ENCODE results near the gene SND1.

SND1 gene

GRCh38 chr7:127807829-127808228, 155.8 kb downstream of the SND1 start (continued):
- no peak for TF ChIP-seq BCL11B (tag by site-specific recombination; IDR thresholded peaks at IDR 0.05; ENCODE audit: low read depth)

GRCh38 chr7:127809261-127809702, 157.3 kb downstream of the SND1 start:
- POLR2A ChIA-PET = no interaction called here
- no peak overlapping the region for H3K27ac ChIP-seq (ENCODE audit: extremely low read depth, low read depth, low read length)
- CTCF ChIA-PET = no interaction called here
- H3K4me1 ChIP-seq (ENCODE audit: control insufficient read depth, insufficient read depth, low read length) = 0 out of 2 replicates have a peak, but pooled peaks cover 6% of the 10 kb centered on the region
- TF ChIP-seq ZBTB17 (tag by site-specific recombination; IDR thresholded peaks at IDR 0.05) = peak; percentile 58
- no peak for TF ChIP-seq ZNF521 (tag by site-specific recombination; IDR thresholded peaks at IDR 0.05)
- no peak for TF ChIP-seq ZNF202 (tag by site-specific recombination; IDR thresholded peaks at IDR 0.05; ENCODE audit: borderline replicate concordance)
- no peak for TF ChIP-seq ZNF548 (tag by site-specific recombination; IDR thresholded peaks at IDR 0.05)
- no peak for TF ChIP-seq ZSCAN4 (tag by site-specific recombination; IDR thresholded peaks at IDR 0.05)
- no peak for TF ChIP-seq ZNF639 (tag by site-specific recombination; IDR thresholded peaks at IDR 0.05)
- TF ChIP-seq MEIS1 (CRISPR knock-in tag; IDR thresholded peaks at IDR 0.05; ENCODE audit: borderline replicate concordance) = no peak
- peak; percentile 31; the same call in 1 of the 2 replicates for TF ChIP-seq ZNF335 (tag by site-specific recombination; conservative IDR thresholded peaks at IDR 0.05)
- no peak for TF ChIP-seq PRDM10 (tag by site-specific recombination; IDR thresholded peaks at IDR 0.05)
- no peaks in the 10 kb centered on the region for H3K9me3 ChIP-seq (ENCODE audit: control insufficient read depth, insufficient read depth, low read depth, low read length)
- peaks cover 0 to 20% of the 10 kb centered on the region in 2 experiments; a peak in 1 of 3 replicates for H3K36me3 ChIP-seq (ENCODE audit: control insufficient read depth in 2 of 2, insufficient read depth in 1 of 2, low read length in 2 of 2)
- H3K4me3 ChIP-seq (ENCODE audit: low read depth, low read length) = no peak overlapping the region

GRCh38 chr7:127810113-127810512, 158.1 kb downstream of the SND1 start:
- no peak overlapping the region for H3K4me3 ChIP-seq (ENCODE audit: low read depth, low read length)
- ChIA-PET CTCF (interaction anchor here (1.2 kb wide), 1 partner anchor 17 kb away, joined by 8 read pairs; no protein-coding TSS in a partner anchor), POLR2A (no interaction called here)
- peaks cover 0 to 20% of the 10 kb centered on the region in 2 experiments; a peak in 1 of 3 replicates for H3K36me3 ChIP-seq (ENCODE audit: control insufficient read depth in 2 of 2, insufficient read depth in 1 of 2, low read length in 2 of 2)
- no peaks in the 10 kb centered on the region for H3K9me3 ChIP-seq (ENCODE audit: control insufficient read depth, insufficient read depth, low read depth, low read length)
- H3K4me1 ChIP-seq (ENCODE audit: control insufficient read depth, insufficient read depth, low read length) = 0 out of 2 replicates have a peak, but pooled peaks cover 6% of the 10 kb centered on the region
- no peak overlapping the region for H3K27ac ChIP-seq (ENCODE audit: extremely low read depth, low read depth, low read length)
- TF ChIP-seq ZNF19 (tag by site-specific recombination; IDR thresholded peaks at IDR 0.05; ENCODE audit: low read depth) = no peak
- no peak for TF ChIP-seq PRDM1 (tag by site-specific recombination; IDR thresholded peaks at IDR 0.05)
- no peak for TF ChIP-seq ZBTB11 (tag by site-specific recombination; conservative IDR thresholded peaks at IDR 0.05; ENCODE audit: low read depth)
- TF ChIP-seq ZNF341 (tag by site-specific recombination; IDR thresholded peaks at IDR 0.05; ENCODE audit: low read depth) = no peak
- no peak for TF ChIP-seq ZNF169 (tag by site-specific recombination; IDR thresholded peaks at IDR 0.05)
- no peak for TF ChIP-seq ZEB2 (tag by site-specific recombination; IDR thresholded peaks at IDR 0.05)
- no peak for TF ChIP-seq SP3 (tag by site-specific recombination; IDR thresholded peaks at IDR 0.05)
- TF ChIP-seq ZBTB26 (tag by site-specific recombination; optimal IDR thresholded peaks at IDR 0.05) = no peak
- TF ChIP-seq KLF7 (tag by site-specific recombination; IDR thresholded peaks at IDR 0.05; ENCODE audit: borderline replicate concordance) = no peak
- no peak for TF ChIP-seq ZNF76 (tag by site-specific recombination; IDR thresholded peaks at IDR 0.05; ENCODE audit: borderline replicate concordance, low read depth)
- TF ChIP-seq MYNN (tag by site-specific recombination; IDR thresholded peaks at IDR 0.05; ENCODE audit: borderline replicate concordance) = no peak
- TF ChIP-seq ZFHX2 (tag by site-specific recombination; conservative IDR thresholded peaks at IDR 0.05) = no peak
- no peak for TF ChIP-seq ZNF785 (tag by site-specific recombination; IDR thresholded peaks at IDR 0.05)
